GM12878 (cell line): Measurements from ENCODE around the gene PSME3. TPM values are rescaled to one million over a fixed set of nuclear protein-coding genes. Genes with fewer than 3 reads are reported as not detected.

Experiments
- ATAC-seq: fragments of 200-7000 bp; cut with Tn5 transposase; 3 replicates; pipeline ENCODE4 v1.9.1; 2020; ENCODE audit warnings: mild to moderate bottlenecking, moderate library complexity
- BruUV-seq: library from RNA; stranded (reverse); fragments of 400-500 nt; replicated peaks from 2 replicates; lab custom pipeline; 2021; lab: Mats Ljungman, UMichigan
- CTCF ChIA-PET: fragments of 300-600 bp; sonication (Branson Sonifier 250); formaldehyde crosslinking; extraction: SDS; loops from one replicate; lab custom pipeline; 2021; ENCODE audit warnings: inconsistent platforms; lab: Yijun Ruan, JAX
- POLR2A ChIA-PET: fragments of 350-600 bp; formaldehyde crosslinking; extraction: SDS; loops from one replicate; lab custom pipeline; 2021; ENCODE audit warnings: inconsistent platforms; lab: Charles Lee
- RAD21 ChIA-PET: fragments of 300-600 bp; sonication (Branson Sonifier 250); formaldehyde crosslinking; loops from one replicate; lab custom pipeline; 2023; ENCODE audit warnings: antibody characterized with exemption; ENCODE audit not compliant: unreplicated experiment; lab: Charles Lee
- SMC1A ChIA-PET: fragments of 300-600 bp; sonication (Branson Sonifier 250); formaldehyde crosslinking; loops from one replicate; lab custom pipeline; 2023; ENCODE audit not compliant: unreplicated experiment, uncharacterized antibody; lab: Charles Lee
- DNase-seq: peaks from one replicate; pipeline ENCODE4 v3.0.0-alpha.2; 2011; ENCODE audit warnings: low read depth, low spot score
- FAIRE-seq: peaks from 3 replicates; lab custom pipeline; 2011; peaks lifted over from hg19 to GRCh38; lab: Jason Lieb, UNC
- H2AFZ ChIP-seq: 2 replicates; pipeline ENCODE4 v1.6.0; 2011; ENCODE audit warnings: low read depth, low read length, control low read depth; ENCODE audit not compliant: control insufficient read depth
- H3K27ac ChIP-seq: 2 replicates; pipeline ENCODE4 v1.5.1; 2011; ENCODE audit warnings: control low read depth; ENCODE audit not compliant: control insufficient read depth, insufficient read depth
- H3K27me3 ChIP-seq, 2 experiments: replicated peaks in 1 of 2; 2 replicates each; pipeline versions ENCODE4 v1.6.0 to v1.6.1; 2011; ENCODE audit warnings: low read length in 1 of 2; ENCODE audit not compliant: control insufficient read depth in 2 of 2, insufficient read depth in 2 of 2
- H3K36me3 ChIP-seq, 2 experiments: 2 replicates each; pipeline ENCODE4 v1.5.1; 2011; ENCODE audit warnings: low read length in 1 of 2; ENCODE audit not compliant: control insufficient read depth in 2 of 2, insufficient read depth in 2 of 2
- H3K4me1 ChIP-seq: 2 replicates; pipeline ENCODE4 v1.6.1; 2011; ENCODE audit warnings: mild to moderate bottlenecking, low read length, moderate library complexity, mixed read lengths; ENCODE audit not compliant: control insufficient read depth, insufficient read depth
- H3K4me2 ChIP-seq: 2 replicates; pipeline ENCODE4 v1.6.0; 2011; ENCODE audit warnings: control low read depth; ENCODE audit not compliant: control insufficient read depth, insufficient read depth
- H3K4me3 ChIP-seq: fragments of 200-600 bp; sonication (generic); 2 replicates; pipeline ENCODE4 v1.5.1; 2016
- H3K79me2 ChIP-seq: 2 replicates; pipeline ENCODE4 v1.6.0; 2011; ENCODE audit warnings: low read length; ENCODE audit not compliant: control insufficient read depth, insufficient read depth
- H3K9ac ChIP-seq: 2 replicates; pipeline ENCODE4 v1.8.0; 2011; ENCODE audit warnings: low read length, control low read depth, mixed read lengths; ENCODE audit not compliant: control insufficient read depth, insufficient read depth
- H3K9me3 ChIP-seq: replicated peaks from 3 replicates; pipeline ENCODE4 v1.5.1; 2011; ENCODE audit warnings: mild to moderate bottlenecking, low read length; ENCODE audit not compliant: control insufficient read depth, insufficient read depth
- H4K20me1 ChIP-seq: 2 replicates; pipeline ENCODE4 v1.6.0; 2011; ENCODE audit not compliant: control insufficient read depth, insufficient read depth
- BCL3 ChIP-seq: IDR thresholded peaks from 2 replicates; pipeline ENCODE4 v1.6.1; 2011; ENCODE audit warnings: borderline replicate concordance, low read depth, mild to moderate bottlenecking, moderate library complexity, low read length; ENCODE audit not compliant: insufficient read depth, poor library complexity, severe bottlenecking
- CHD4 ChIP-seq: fragments of 200-600 bp; sonication (generic); IDR thresholded peaks from 2 replicates; pipeline ENCODE4 v1.6.1; 2016; ENCODE audit warnings: mild to moderate bottlenecking
- DPF2 ChIP-seq: fragments of 450-650 bp; IDR thresholded peaks from 2 replicates; pipeline ENCODE4 v1.6.1; 2017; ENCODE audit warnings: mild to moderate bottlenecking
- EED ChIP-seq: sonication (generic); IDR thresholded peaks from 2 replicates; pipeline ENCODE4 v1.6.1; 2016; ENCODE audit warnings: antibody characterized with exemption, low read depth
- FOXK2 ChIP-seq: fragments of 450-650 bp; IDR thresholded peaks from 2 replicates; pipeline ENCODE4 v1.6.1; 2017; ENCODE audit warnings: mild to moderate bottlenecking, moderate library complexity
- MTA3 ChIP-seq: IDR thresholded peaks from 2 replicates; pipeline ENCODE4 v1.6.1; 2012; ENCODE audit warnings: low read length, inconsistent platforms, borderline replicate concordance
- PAX8 ChIP-seq: fragments of 450-650 bp; IDR thresholded peaks from 2 replicates; pipeline ENCODE4 v1.6.1; 2017; ENCODE audit warnings: mild to moderate bottlenecking, moderate library complexity
- POLR2AphosphoS5 ChIP-seq: IDR thresholded peaks from 2 replicates; pipeline ENCODE4 v1.6.1; 2011; ENCODE audit warnings: mild to moderate bottlenecking, low read length, inconsistent platforms
- USF2 ChIP-seq: IDR thresholded peaks from 2 replicates; pipeline ENCODE4 v1.6.1; 2011; ENCODE audit warnings: low read depth, low read length, improper control_type of control experiment, borderline replicate concordance
- WRNIP1 ChIP-seq: IDR thresholded peaks from 2 replicates; pipeline ENCODE4 v1.6.1; 2011; ENCODE audit warnings: low read depth, low read length, improper control_type of control experiment, borderline replicate concordance
- YY1 ChIP-seq: IDR thresholded peaks from 2 replicates; pipeline ENCODE4 v1.6.1; 2011; ENCODE audit warnings: low read depth, mild to moderate bottlenecking, low read length
- ZBTB33 ChIP-seq: fragments of 450-650 bp; IDR thresholded peaks from 2 replicates; pipeline ENCODE4 v1.6.1; 2017; ENCODE audit warnings: mild to moderate bottlenecking
- ZNF24 ChIP-seq: fragments of 450-650 bp; IDR thresholded peaks from 2 replicates; pipeline ENCODE4 v1.6.1; 2017; ENCODE audit warnings: antibody characterized with exemption, mild to moderate bottlenecking
- ZSCAN29 ChIP-seq: fragments of 450-650 bp; IDR thresholded peaks from 2 replicates; pipeline ENCODE4 v1.6.1; 2017; ENCODE audit warnings: mild to moderate bottlenecking, moderate library complexity
- WGBS: methylation state at CpG from one replicate; pipeline ENCODE4 v1.1.6; 2016; ENCODE audit warnings: low lambda C conversion rate; ENCODE audit not compliant: insufficient replicate concordance, insufficient coverage; ENCODE audit errors: missing lambda C conversion rate; 5-methylcytosine and 5-hydroxymethylcytosine counted together
- in situ Hi-C: fragments of 300-500 bp; cut with MboI; formaldehyde crosslinking; loops from 9 replicates; pipeline ENCODE4 v1.14.3; 2018; ENCODE audit warnings: mixed read lengths
- intact Hi-C: fragments of 100-400 bp; cut with micrococcal nuclease; formaldehyde crosslinking; loops from one replicate; pipeline ENCODE4 v1.14.2; 2022; ENCODE audit not compliant: unreplicated experiment
- polyA plus RNA-seq, 11 experiments: library from polyadenylated mRNA; depleted of rRNA in 4 of 11; unstranded in 6 of 11; stranded (reverse) in 5 of 11; fragments of >200 nt; fragmentation: Nextera tagmentation in 4 of 11; fragmentation: Illumina TruSeq in 1 of 11; extraction: Ambion mirVana in 4 of 11; extraction: Trizol in 1 of 11; gene quantifications; 1 replicate in 1 of 11; 2 replicates in 10 of 11; pipeline versions ENCODE4 v1.2.1 to v1.2.3, GENCODE V29; 2011 to 2016; ENCODE audit warnings: inconsistent platforms in 2 of 11, missing spikeins in 2 of 11, low read depth in 1 of 11
- total RNA-seq, 4 experiments: library from RNA; depleted of rRNA in 3 of 4; stranded (reverse); fragments of >200 nt in 3 of 4; fragmentation: Illumina TruSeq in 1 of 4; extraction: Trizol in 1 of 4; gene quantifications; 2 replicates each; pipeline versions ENCODE4 v1.2.1 to v1.2.3, GENCODE V29; 2013 to 2021

Gene PSME3
- total and polyA plus RNA-seq, 10 of the 15 experiments (the other 5 are each of a cell fraction or from before 2014, with no cell fraction given) = 26.9 to 330 (median 137) TPM

GRCh38 chr17:42865638-42866094 lies 32.5 kb downstream of the PSME3 start:
- Histone ChIP-seq H3K9me3 (no peaks in the 10 kb centered on the region; the same call in 2 of the 3 replicates), H3K4me1 (no peaks in the 10 kb centered on the region), H4K20me1 (no peaks in the 10 kb centered on the region), H3K4me3 (no peak overlapping the region), H2AFZ (no peak overlapping the region), H3K79me2 (no peaks in the 10 kb centered on the region), H3K27ac (no peak overlapping the region), H3K9ac (no peak overlapping the region), H3K4me2 (no peak overlapping the region), H3K27me3 (peaks cover 2 to 3% of the 10 kb centered on the region in 2 experiments; a peak in 2 of 4 replicates), H3K36me3 (no peaks in the 10 kb centered on the region)
- DNase-seq (no peak), FAIRE-seq (no peak), ATAC-seq (no peak)
- ChIA-PET CTCF (interaction anchor here (0.6 to 1.4 kb wide), 2 partner anchors 63 to 262 kb away, joined by 3 read pairs; no protein-coding TSS in a partner anchor), SMC1A (interaction anchor here (0.7 to 1.2 kb wide), 2 partner anchors 23 to 48 kb away, joined by 3 read pairs; no protein-coding TSS in a partner anchor), POLR2A (no interaction called here), RAD21 (no interaction called here)
- in situ Hi-C loops (no loop called here), intact Hi-C loops (no loop called here)
- 43% methylated on average over 7 of the region's 7 CpGs for WGBS
- BruUV-seq = no TSS peak
- TF ChIP-seq EED = no peak
- no peak for TF ChIP-seq ZBTB33
- no peak for TF ChIP-seq ZNF24
- no peak for TF ChIP-seq DPF2
- no peak for TF ChIP-seq USF2
- TF ChIP-seq WRNIP1 = no peak
- no peak for TF ChIP-seq FOXK2
- no peak for TF ChIP-seq PAX8
- no peak for TF ChIP-seq POLR2AphosphoS5
- no peak for TF ChIP-seq ZSCAN29
- TF ChIP-seq MTA3 = no peak
- TF ChIP-seq BCL3 = no peak
- TF ChIP-seq CHD4 = no peak
- TF ChIP-seq YY1 = no peak
